H1 (cell line): Measurements from ENCODE around the gene ZNF154. TPM values are rescaled to one million over a fixed set of nuclear protein-coding genes. Genes with fewer than 3 reads are reported as not detected.
A peak's percentile ranks its signal among the peaks of the same experiment; 100 is the strongest.

ENCODE experiments used
- CTCF ChIA-PET: fragments of 300-600 bp; sonication (Branson Sonifier 250); formaldehyde crosslinking; loops from one replicate; lab custom pipeline; 2021; ENCODE audit not compliant: partially characterized antibody; lab: Charles Lee
- POLR2A ChIA-PET: fragments of 300-600 bp; sonication (Branson Sonifier 250); formaldehyde crosslinking; loops from one replicate; lab custom pipeline; 2021; ENCODE audit warnings: inconsistent platforms; ENCODE audit not compliant: partially characterized antibody; lab: Charles Lee
- DNase-seq, 2 experiments: peaks; one replicate each; pipeline versions ENCODE4 v3.0.0 to v3.0.0-alpha.2; 2010 to 2022; ENCODE audit warnings: low spot score in 2 of 2, low read depth in 1 of 2, mixed read lengths in 1 of 2
- FAIRE-seq: peaks from 2 replicates; lab custom pipeline; 2011; peaks lifted over from hg19 to GRCh38; lab: Jason Lieb, UNC
- H2AFZ ChIP-seq: 2 replicates; pipeline ENCODE4 v1.8.1; 2012; ENCODE audit warnings: low read length, inconsistent platforms
- H2AK5ac ChIP-seq: 2 replicates; pipeline ENCODE4 v1.6.1; 2013; ENCODE audit warnings: low read depth, low read length
- H2BK120ac ChIP-seq: replicated peaks from 2 replicates; pipeline ENCODE3; 2013; ENCODE audit warnings: low read depth, low read length, inconsistent platforms
- H2BK12ac ChIP-seq: 2 replicates; pipeline ENCODE4 v1.6.1; 2013; ENCODE audit warnings: low read depth, low read length
- H2BK15ac ChIP-seq: 2 replicates; pipeline ENCODE4 v1.6.1; 2013; ENCODE audit warnings: low read length
- H2BK20ac ChIP-seq: 2 replicates; pipeline ENCODE4 v1.6.1; 2013; ENCODE audit warnings: low read length
- H2BK5ac ChIP-seq: 2 replicates; pipeline ENCODE4 v1.6.1; 2013; ENCODE audit warnings: low read depth, low read length
- H3K14ac ChIP-seq: 2 replicates; pipeline ENCODE4 v1.6.1; 2013; ENCODE audit warnings: inconsistent platforms; ENCODE audit not compliant: insufficient read length
- H3K18ac ChIP-seq: 2 replicates; pipeline ENCODE4 v1.6.1; 2013; ENCODE audit warnings: low read length; ENCODE audit errors: extremely low read depth
- H3K23ac ChIP-seq: 2 replicates; pipeline ENCODE4 v1.6.1; 2013; ENCODE audit warnings: inconsistent platforms; ENCODE audit not compliant: insufficient read length
- H3K23me2 ChIP-seq: 2 replicates; pipeline ENCODE4 v1.6.1; 2013; ENCODE audit warnings: low read depth, low read length
- H3K27ac ChIP-seq: 2 replicates; pipeline ENCODE4 v1.6.1; 2011; ENCODE audit warnings: low read depth, low read length, inconsistent platforms
- H3K27me3 ChIP-seq, 4 experiments: replicated peaks in 1 of 4; 1 replicate in 1 of 4; 2 replicates in 3 of 4; pipeline versions ENCODE4 v1.6.1 to v1.8.1; 2011 to 2013; ENCODE audit warnings: low read length in 3 of 4, mild to moderate bottlenecking in 3 of 4, inconsistent platforms in 2 of 4, mixed read lengths in 2 of 4, moderate library complexity in 1 of 4; ENCODE audit not compliant: control insufficient read depth in 3 of 4, insufficient read depth in 3 of 4; ENCODE audit errors: extremely low read depth in 1 of 4
- H3K36me3 ChIP-seq, 4 experiments: 2 replicates each; pipeline versions ENCODE4 v1.6.1 to v1.8.1; 2011 to 2013; ENCODE audit warnings: mild to moderate bottlenecking in 4 of 4, low read length in 3 of 4, moderate library complexity in 2 of 4, control low read depth in 1 of 4, inconsistent platforms in 1 of 4; ENCODE audit not compliant: insufficient read depth in 4 of 4, control insufficient read depth in 2 of 4
- H3K4ac ChIP-seq: replicated peaks from 2 replicates; pipeline ENCODE3; 2013; ENCODE audit warnings: low read length, low read depth, mixed read lengths, inconsistent platforms; ENCODE audit not compliant: insufficient read length
- H3K4me1 ChIP-seq, 4 experiments: replicated peaks in 1 of 4; 1 replicate in 1 of 4; 2 replicates in 3 of 4; pipeline versions ENCODE4 v1.6.1 to v1.8.1; 2011 to 2013; ENCODE audit warnings: low read length in 3 of 4, inconsistent platforms in 2 of 4, mixed read lengths in 1 of 4; ENCODE audit not compliant: insufficient read depth in 4 of 4, control insufficient read depth in 3 of 4
- H3K4me2 ChIP-seq, 2 experiments: 2 replicates each; pipeline versions ENCODE4 v1.6.1 to v1.8.1; 2011 to 2013; ENCODE audit warnings: low read depth in 2 of 2, low read length in 2 of 2, control low read depth in 1 of 2, inconsistent platforms in 1 of 2, mild to moderate bottlenecking in 1 of 2; ENCODE audit not compliant: insufficient read depth in 1 of 2
- H3K4me3 ChIP-seq, 4 experiments: fragments of 200-600, 300-600 bp in 1 of 4; sonication (generic), shearing (Covaris generic), sonication (Bioruptor Twin) in 1 of 4; 2 replicates each; pipeline versions ENCODE4 v1.5.1 to v1.8.1; 2011 to 2016; ENCODE audit warnings: low read length in 4 of 4, low read depth in 3 of 4, control low read depth in 2 of 4, inconsistent platforms in 2 of 4, mild to moderate bottlenecking in 2 of 4, mixed read lengths in 1 of 4, moderate library complexity in 1 of 4; ENCODE audit not compliant: insufficient read depth in 2 of 4; ENCODE audit errors: extremely low read depth in 1 of 4
- H3K56ac ChIP-seq: replicated peaks from 2 replicates; pipeline ENCODE3; 2013; ENCODE audit warnings: low read depth, mild to moderate bottlenecking, mixed read lengths, low read length, inconsistent platforms; ENCODE audit not compliant: insufficient read length
- H3K79me1 ChIP-seq: 2 replicates; pipeline ENCODE4 v1.6.1; 2013; ENCODE audit warnings: low read depth, low read length, control low read depth
- H3K79me2 ChIP-seq, 2 experiments: 2 replicates each; pipeline versions ENCODE4 v1.6.1 to v1.8.1; 2012 to 2013; ENCODE audit warnings: low read length in 2 of 2, mild to moderate bottlenecking in 2 of 2, inconsistent platforms in 1 of 2; ENCODE audit not compliant: insufficient read depth in 2 of 2, control insufficient read depth in 1 of 2
- H3K9ac ChIP-seq, 4 experiments: replicated peaks in 1 of 4; 1 replicate in 1 of 4; 2 replicates in 3 of 4; pipeline versions ENCODE4 v1.6.1 to v1.8.1; 2011 to 2013; ENCODE audit warnings: low read depth in 3 of 4, low read length in 3 of 4, control low read depth in 2 of 4, mild to moderate bottlenecking in 2 of 4, moderate library complexity in 2 of 4, inconsistent platforms in 1 of 4; ENCODE audit errors: extremely low read depth in 1 of 4
- H3K9me3 ChIP-seq, 2 experiments: 2 replicates each; pipeline versions ENCODE4 v1.6.1 to v1.8.1; 2012 to 2013; ENCODE audit warnings: mild to moderate bottlenecking in 2 of 2, moderate library complexity in 2 of 2, control low read depth in 1 of 2, inconsistent platforms in 1 of 2, low read depth in 1 of 2, low read length in 1 of 2, mixed read lengths in 1 of 2; ENCODE audit not compliant: insufficient read depth in 2 of 2
- H4K20me1 ChIP-seq, 2 experiments: replicated peaks in 1 of 2; 2 replicates each; pipeline versions ENCODE3 to v1.8.1; 2011 to 2013; ENCODE audit warnings: inconsistent platforms in 2 of 2, low read length in 2 of 2, mild to moderate bottlenecking in 1 of 2; ENCODE audit not compliant: insufficient read depth in 2 of 2, control insufficient read depth in 1 of 2
- H4K5ac ChIP-seq: 2 replicates; pipeline ENCODE4 v1.6.1; 2013; ENCODE audit warnings: low read length, low read depth, mixed read lengths, inconsistent platforms; ENCODE audit not compliant: insufficient read length
- H4K8ac ChIP-seq: 2 replicates; pipeline ENCODE4 v1.8.0; 2013; ENCODE audit warnings: mild to moderate bottlenecking, moderate library complexity, low read length, inconsistent platforms; ENCODE audit not compliant: insufficient read depth; ENCODE audit errors: extremely low read depth
- H4K91ac ChIP-seq: replicated peaks from 2 replicates; pipeline ENCODE3; 2013; ENCODE audit warnings: low read length, mixed read lengths, inconsistent platforms; ENCODE audit not compliant: insufficient read length
- GTF2F1 ChIP-seq: IDR thresholded peaks from 2 replicates; pipeline ENCODE4 v1.6.1; 2012; ENCODE audit warnings: low read depth, low read length, improper control_type of control experiment, borderline replicate concordance
- SP1 ChIP-seq: IDR thresholded peaks from 2 replicates; pipeline ENCODE4 v1.6.1; 2011; ENCODE audit warnings: low read depth, low read length
- WGBS, 2 experiments: shearing (Covaris generic) in 1 of 2; methylation state at CpG; one replicate each; pipeline versions ENCODE4 v1.1.6 to v1.1.7; 2013 to 2015; ENCODE audit warnings: low lambda C conversion rate in 2 of 2, mixed read lengths in 2 of 2, inconsistent platforms in 1 of 2, low coverage in 1 of 2, missing lambda C conversion rate in 1 of 2; ENCODE audit not compliant: insufficient replicate concordance in 2 of 2, insufficient coverage in 1 of 2, insufficient read length in 1 of 2; ENCODE audit errors: extremely low coverage in 1 of 2, missing lambda C conversion rate in 1 of 2; 5-methylcytosine and 5-hydroxymethylcytosine counted together
- polyA plus RNA-seq, 7 experiments: library from polyadenylated mRNA; depleted of rRNA in 3 of 7; stranded (reverse) in 5 of 7; unstranded in 2 of 7; fragments of >200 nt in 5 of 7; fragments of 200-250 nt in 2 of 7; gene quantifications; 1 replicate in 5 of 7; 2 replicates in 1 of 7; 4 replicates in 1 of 7; pipeline versions ENCODE4 v1.2.1 to v1.2.3, GENCODE V29; 2011 to 2013; ENCODE audit warnings: missing spikeins in 2 of 7, mixed read lengths in 2 of 7
- total RNA-seq: library from RNA; stranded (reverse); fragmentation: NEBNext Ultra II Directional; extraction: Animal tissue kit (Norgen Biotek cat#: 25700); gene quantifications from 2 replicates; pipeline ENCODE4 v1.2.1, GENCODE V29; 2021

The ZNF154 gene
- total and polyA plus RNA-seq, 2 of the 8 experiments (the other 6 are each of a cell fraction or from before 2014, with no cell fraction given): 5.3 to 11.6 TPM

DNA sequence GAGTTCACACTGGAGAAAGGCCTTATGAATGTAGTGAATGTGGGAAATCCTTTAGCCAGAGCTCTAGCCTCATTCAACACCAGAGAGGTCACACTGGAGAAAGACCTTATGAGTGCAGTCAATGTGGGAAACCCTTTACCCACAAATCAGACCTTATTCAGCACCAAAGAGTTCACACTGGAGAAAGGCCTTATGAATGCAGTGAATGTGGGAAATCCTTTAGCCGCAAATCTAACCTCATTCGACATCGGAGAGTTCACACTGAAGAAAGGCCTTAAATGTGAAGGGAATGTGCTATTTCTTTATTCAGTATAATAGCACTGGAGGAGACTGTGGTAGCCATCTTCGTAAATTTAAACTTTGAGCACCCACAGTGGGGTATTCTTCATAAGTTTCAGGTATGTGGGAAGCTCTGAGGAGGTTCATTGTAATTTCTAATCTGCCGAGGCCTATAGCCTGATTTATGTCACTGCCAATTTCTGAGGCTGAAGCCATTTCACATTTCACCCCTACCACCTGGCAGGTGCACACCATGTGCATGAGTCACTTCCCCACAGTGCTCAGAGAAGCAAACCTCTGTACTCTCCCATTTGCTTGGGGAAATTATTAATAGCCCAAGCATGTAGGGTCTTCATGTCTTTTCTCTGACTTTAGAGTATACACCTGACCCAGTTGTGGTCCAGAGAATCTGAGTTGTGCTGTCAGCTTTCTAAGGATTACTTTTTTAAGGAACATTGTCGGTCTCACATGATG is 20.8 kb downstream of the ZNF154 start:
- ChIA-PET POLR2A (interaction anchor here (1.0 kb wide), 1 partner anchor 21 kb away, joined by 3 read pairs; the partner anchor contains the start of gene ZNF154), CTCF (interaction anchor here (0.6 to 1.2 kb wide), 2 partner anchors 12 to 59 kb away, joined by 3 read pairs; no protein-coding TSS in a partner anchor)
- Histone ChIP-seq H3K9ac (no peak overlapping the region), H3K4ac (no peak overlapping the region), H3K4me2 (no peak overlapping the region), H3K56ac (no peak overlapping the region), H3K27ac (no peak overlapping the region), H4K20me1 (peaks cover 3 to 4% of the 10 kb centered on the region in 2 experiments), H2BK15ac (no peak overlapping the region), H3K4me1 (no peaks in the 10 kb centered on the region; a peak in 1 of 7 replicates), H4K91ac (no peak overlapping the region), H2BK12ac (no peak overlapping the region), H3K4me3 (peak overlapping the region in 1 of 4 experiments; percentile 15; a peak in 1 of 8 replicates), H3K36me3 (peaks cover 28 to 76% (median 65%) of the 10 kb centered on the region in 4 experiments), H2BK5ac (no peak overlapping the region), H3K9me3 (peaks cover 57 to 60% of the 10 kb centered on the region in 2 experiments), H2BK120ac (no peak overlapping the region), H3K18ac (no peak overlapping the region), H3K79me1 (peaks cover 18% of the 10 kb centered on the region), H3K23ac (no peak overlapping the region), H2AFZ (no peak overlapping the region), H3K27me3 (no peaks in the 10 kb centered on the region), H2AK5ac (no peak overlapping the region), H3K14ac (no peak overlapping the region), H4K8ac (no peak overlapping the region), H3K23me2 (no peaks in the 10 kb centered on the region), H2BK20ac (no peak overlapping the region), H3K79me2 (peaks cover 49 to 95% of the 10 kb centered on the region in 2 experiments), H4K5ac (no peak overlapping the region)
- TF ChIP-seq SP1 (no peak), GTF2F1 (0 out of 2 replicates have a peak, but pooled peaks have one; percentile 28)
- FAIRE-seq (no peak), DNase-seq (no peak)
- WGBS, 2 experiments: 93% methylated on average over 6 of the region's 6 CpGs; no CpG with 5 or more reads in 1 of the 2 experiments
